A549 (cell line): ENCODE results near the gene AMN. TPM values are rescaled to one million over a fixed set of nuclear protein-coding genes. Genes with fewer than 3 reads are reported as not detected.
A peak's percentile ranks its signal among the peaks of the same experiment; 100 is the strongest.

ENCODE experiments used
- ATAC-seq, 2 experiments: fragments of 200-7000 bp in 1 of 2; fragments of >200 bp in 1 of 2; cut with Nextera tagmentation in 1 of 2; cut with Tn5 transposase in 1 of 2; 3 replicates each; pipeline versions ENCODE4 v1.8.0 to v1.9.1; 2018 to 2020; ENCODE audit warnings: mild to moderate bottlenecking in 1 of 2, moderate library complexity in 1 of 2
- CTCF ChIA-PET: fragments of 300-600 bp; sonication (Branson Sonifier 250); formaldehyde crosslinking; extraction: SDS; loops from one replicate; lab custom pipeline; 2021; ENCODE audit warnings: antibody characterized with exemption, inconsistent platforms; lab: Yijun Ruan, JAX
- POLR2A ChIA-PET: fragments of 350-600 bp; formaldehyde crosslinking; extraction: SDS; loops from one replicate; lab custom pipeline; 2021; ENCODE audit warnings: antibody characterized with exemption, inconsistent platforms; lab: Yijun Ruan, JAX
- DNase-seq, 2 experiments: peaks; one replicate each; pipeline versions ENCODE4 v3.0.0 to v3.0.0-alpha.2; 2011 to 2016; ENCODE audit warnings: low read depth in 1 of 2, low spot score in 1 of 2
- FAIRE-seq: peaks from 2 replicates; lab custom pipeline; 2011; peaks lifted over from hg19 to GRCh38; lab: Jason Lieb, UNC
- H3K27ac ChIP-seq, 2 experiments: fragments of >200 bp; sonication (Bioruptor Twin); formaldehyde crosslinking; 3 replicates each; pipeline ENCODE4 v1.5.1; 2016 to 2017
- H3K4me1 ChIP-seq: fragments of >200 bp; sonication (Bioruptor Twin); formaldehyde crosslinking; 3 replicates; pipeline ENCODE4 v1.6.1; 2016
- H3K4me2 ChIP-seq: fragments of >200 bp; sonication (Bioruptor Twin); formaldehyde crosslinking; 3 replicates; pipeline ENCODE4 v1.6.1; 2016
- H3K4me3 ChIP-seq: fragments of >200 bp; sonication (Bioruptor Twin); formaldehyde crosslinking; 3 replicates; pipeline ENCODE4 v1.5.1; 2016
- H3K9me3 ChIP-seq: fragments of >200 bp; sonication (Bioruptor Twin); formaldehyde crosslinking; 3 replicates; pipeline ENCODE4 v1.6.1; 2016
- BHLHE40 ChIP-seq: IDR thresholded peaks from 2 replicates; pipeline ENCODE4 v1.6.1; 2012; ENCODE audit warnings: low read depth, low read length, inconsistent platforms
- CBX2 ChIP-seq: fragments of 200-600 bp; sonication (generic); IDR thresholded peaks from 2 replicates; pipeline ENCODE4 v1.6.1; 2016; ENCODE audit warnings: low read depth, mild to moderate bottlenecking, borderline replicate concordance
- CBX8 ChIP-seq: fragments of 200-600 bp; sonication (generic); IDR thresholded peaks from 2 replicates; pipeline ENCODE4 v1.6.1; 2016
- CHD2 ChIP-seq: fragments of 150-350 bp; IDR thresholded peaks from 2 replicates; pipeline ENCODE4 v1.6.1; 2014; ENCODE audit warnings: low read length; ENCODE audit not compliant: partially characterized antibody
- EHMT2 ChIP-seq: fragments of 200-600 bp; sonication (generic); IDR thresholded peaks from 2 replicates; pipeline ENCODE4 v1.6.1; 2016; ENCODE audit warnings: antibody characterized with exemption, low read depth, mild to moderate bottlenecking, moderate library complexity
- ESRRA ChIP-seq: fragments of 150-350 bp; IDR thresholded peaks from 2 replicates; pipeline ENCODE4 v1.6.1; 2014; ENCODE audit warnings: mild to moderate bottlenecking, low read length, borderline replicate concordance
- FOSB ChIP-seq: fragments of 250-450 bp; sonication (Bioruptor Pico); IDR thresholded peaks from 2 replicates; pipeline ENCODE4 v1.5.0; 2020; ENCODE audit warnings: mild to moderate bottlenecking, moderate library complexity
- FOSL2 ChIP-seq, 2 experiments: fragments of 450-650 bp in 1 of 2; fragments of >200 bp in 1 of 2; sonication (Bioruptor Twin) in 1 of 2; formaldehyde crosslinking; IDR thresholded peaks; 2 replicates each; pipeline versions ENCODE4 v1.5.0 to v1.6.1; 2016 to 2020; ENCODE audit warnings: mild to moderate bottlenecking in 1 of 2, moderate library complexity in 1 of 2
- FOXS1 ChIP-seq: fragments of 250-450 bp; sonication (Bioruptor Pico); IDR thresholded peaks from 2 replicates; pipeline ENCODE4 v1.5.0; 2020; ENCODE audit warnings: mild to moderate bottlenecking, moderate library complexity
- HDAC2 ChIP-seq: fragments of 200-600 bp; sonication (generic); IDR thresholded peaks from 2 replicates; pipeline ENCODE4 v1.6.1; 2016
- HEYL ChIP-seq: fragments of 250-450 bp; sonication (Bioruptor Pico); IDR thresholded peaks from 2 replicates; pipeline ENCODE4 v1.8.0; 2021; ENCODE audit warnings: mild to moderate bottlenecking, moderate library complexity
- JUN ChIP-seq, 2 experiments: fragments of >200 bp; sonication (Bioruptor Twin); formaldehyde crosslinking; IDR thresholded peaks; 2 replicates in 1 of 2; 3 replicates in 1 of 2; pipeline ENCODE4 v1.6.1; 2016 to 2017
- KDM1A ChIP-seq: fragments of 200-600 bp; sonication (generic); IDR thresholded peaks from 2 replicates; pipeline ENCODE4 v1.6.1; 2016; ENCODE audit warnings: low read depth, mild to moderate bottlenecking
- KDM5A ChIP-seq: fragments of 200-600 bp; sonication (generic); IDR thresholded peaks from 2 replicates; pipeline ENCODE4 v1.6.1; 2016; ENCODE audit warnings: antibody characterized with exemption, mild to moderate bottlenecking
- MAZ ChIP-seq: fragments of 150-350 bp; IDR thresholded peaks from 2 replicates; pipeline ENCODE4 v1.6.1; 2014; ENCODE audit warnings: antibody characterized with exemption, low read depth, low read length, borderline replicate concordance
- MYC ChIP-seq: IDR thresholded peaks from 2 replicates; pipeline ENCODE4 v1.6.1; 2012; ENCODE audit warnings: mild to moderate bottlenecking, inconsistent platforms, low read length, improper control_type of control experiment, borderline replicate concordance
- NR3C1 ChIP-seq: fragments of >200 bp; sonication (Bioruptor Twin); formaldehyde crosslinking; IDR thresholded peaks from 3 replicates; pipeline ENCODE4 v1.6.1; 2017
- PHF8 ChIP-seq: fragments of 200-600 bp; sonication (generic); IDR thresholded peaks from 2 replicates; pipeline ENCODE4 v1.6.1; 2016; ENCODE audit warnings: low read depth, mild to moderate bottlenecking, antibody characterized with exemption, moderate library complexity, borderline replicate concordance
- POLR2AphosphoS2 ChIP-seq: conservative IDR thresholded peaks from 2 replicates; pipeline ENCODE4 v1.6.1; 2012; ENCODE audit warnings: low read length, improper control_type of control experiment, inconsistent platforms
- RAD21 ChIP-seq, 2 experiments: fragments of >200 bp in 1 of 2; sonication (Bioruptor Twin) in 1 of 2; formaldehyde crosslinking in 1 of 2; IDR thresholded peaks in 1 of 2; conservative IDR thresholded peaks in 1 of 2; 2 replicates in 1 of 2; 3 replicates in 1 of 2; pipeline ENCODE4 v1.6.1; 2012 to 2018; ENCODE audit warnings: inconsistent platforms in 1 of 2
- RCOR1 ChIP-seq: fragments of 150-350 bp; IDR thresholded peaks from 2 replicates; pipeline ENCODE4 v1.6.1; 2014; ENCODE audit warnings: antibody characterized with exemption, low read length, low read depth
- RFX5 ChIP-seq: fragments of 450-650 bp; IDR thresholded peaks from 2 replicates; pipeline ENCODE4 v1.7.1; 2014; ENCODE audit warnings: antibody characterized with exemption, mild to moderate bottlenecking, moderate library complexity
- SREBF2 ChIP-seq: fragments of 450-650 bp; IDR thresholded peaks from 2 replicates; pipeline ENCODE4 v1.6.1; 2014; ENCODE audit warnings: mild to moderate bottlenecking, moderate library complexity
- TFCP2L1 ChIP-seq: fragments of 250-450 bp; sonication (Bioruptor Pico); IDR thresholded peaks from 2 replicates; pipeline ENCODE4 v1.5.0; 2021; ENCODE audit warnings: mild to moderate bottlenecking
- TP53 ChIP-seq: fragments of 250-450 bp; sonication (Bioruptor Pico); IDR thresholded peaks from 2 replicates; pipeline ENCODE4 v1.5.0; 2021; ENCODE audit warnings: mild to moderate bottlenecking, moderate library complexity
- ZC3H11A ChIP-seq: fragments of 450-650 bp; IDR thresholded peaks from 2 replicates; pipeline ENCODE4 v1.6.1; 2014; ENCODE audit warnings: antibody characterized with exemption, mild to moderate bottlenecking
- WGBS: methylation state at CpG from one replicate; pipeline ENCODE4 v1.1.6; 2017; ENCODE audit errors: missing lambda C conversion rate; 5-methylcytosine and 5-hydroxymethylcytosine counted together
- polyA plus RNA-seq, 4 experiments: library from polyadenylated mRNA; depleted of rRNA in 3 of 4; stranded (reverse); fragments of >200 nt; fragmentation: RNase III in 1 of 4; extraction: RNeasy Plus Mini Kit Qiagen cat#74134 plus additional on column Dnase treatment in 1 of 4; gene quantifications; 2 replicates in 3 of 4; 3 replicates in 1 of 4; pipeline ENCODE4 v1.2.3, GENCODE V29; 2011 to 2017
- TF ChIP-seq, protein P1 (sequence below): fragments of >200 bp; sonication (Bioruptor Twin); formaldehyde crosslinking; IDR thresholded peaks from 3 replicates; pipeline ENCODE4 v1.6.1; 2016
- TF ChIP-seq, protein P2 (sequence below): IDR thresholded peaks from 2 replicates; pipeline ENCODE4 v1.6.1; 2012; ENCODE audit warnings: low read depth, borderline replicate concordance
- TF ChIP-seq, protein P3 (sequence below): IDR thresholded peaks from 2 replicates; pipeline ENCODE4 v1.6.1; 2012
- TF ChIP-seq, protein P4 (sequence below): fragments of 250-450 bp; sonication (Bioruptor Pico); IDR thresholded peaks from 2 replicates; pipeline ENCODE4 v1.5.0; 2020; ENCODE audit warnings: low read depth, mild to moderate bottlenecking, moderate library complexity
- TF ChIP-seq, protein P5 (sequence below): IDR thresholded peaks from 2 replicates; pipeline ENCODE4 v1.6.1; 2012

AMN gene
- polyA plus RNA-seq, 2 of the 4 experiments (the other 2 are of a cell fraction): 0.25 to 0.58 TPM

DNA sequence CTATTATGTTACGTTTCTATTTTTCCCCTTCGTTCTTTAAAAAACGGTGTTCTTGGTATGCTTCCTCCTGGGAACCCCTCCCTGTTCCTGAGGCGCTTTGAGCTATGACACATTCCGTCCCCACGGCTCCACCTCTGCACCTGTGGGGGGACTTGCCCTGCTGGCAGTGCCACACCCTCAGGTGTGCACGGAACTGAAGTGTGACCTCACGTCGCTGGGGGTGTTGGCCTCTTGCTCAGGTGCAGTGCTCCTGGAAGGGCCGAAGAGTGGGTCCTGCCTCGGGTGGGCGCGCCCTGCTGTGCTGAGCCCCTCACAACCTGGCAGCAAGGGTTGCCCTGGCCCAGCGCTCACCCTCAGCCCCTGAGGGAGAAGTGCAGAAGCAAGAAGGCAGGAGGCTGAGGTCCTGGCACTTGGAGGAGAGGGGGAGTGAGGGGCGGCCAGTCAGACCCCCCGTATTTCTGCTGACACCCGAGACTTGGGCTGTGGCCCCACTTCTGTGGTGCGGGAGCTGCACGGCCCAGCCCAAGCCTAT lies 4.9 kb downstream of the AMN start:
- no peak for DNase-seq
- no peak overlapping the region for H3K4me2 ChIP-seq
- H3K9me3 ChIP-seq: no peaks in the 10 kb centered on the region
- H3K4me1 ChIP-seq: peaks cover 8% of the 10 kb centered on the region
- TF ChIP-seq, protein P1, sequence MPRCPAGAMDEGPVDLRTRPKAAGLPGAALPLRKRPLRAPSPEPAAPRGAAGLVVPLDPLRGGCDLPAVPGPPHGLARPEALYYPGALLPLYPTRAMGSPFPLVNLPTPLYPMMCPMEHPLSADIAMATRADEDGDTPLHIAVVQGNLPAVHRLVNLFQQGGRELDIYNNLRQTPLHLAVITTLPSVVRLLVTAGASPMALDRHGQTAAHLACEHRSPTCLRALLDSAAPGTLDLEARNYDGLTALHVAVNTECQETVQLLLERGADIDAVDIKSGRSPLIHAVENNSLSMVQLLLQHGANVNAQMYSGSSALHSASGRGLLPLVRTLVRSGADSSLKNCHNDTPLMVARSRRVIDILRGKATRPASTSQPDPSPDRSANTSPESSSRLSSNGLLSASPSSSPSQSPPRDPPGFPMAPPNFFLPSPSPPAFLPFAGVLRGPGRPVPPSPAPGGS: no peak
- no peak for TF ChIP-seq BHLHE40
- TF ChIP-seq CBX8: no peak
- no peak for TF ChIP-seq NR3C1
- no peak for TF ChIP-seq SREBF2
- no peak for TF ChIP-seq HDAC2
- TF ChIP-seq, protein P2, sequence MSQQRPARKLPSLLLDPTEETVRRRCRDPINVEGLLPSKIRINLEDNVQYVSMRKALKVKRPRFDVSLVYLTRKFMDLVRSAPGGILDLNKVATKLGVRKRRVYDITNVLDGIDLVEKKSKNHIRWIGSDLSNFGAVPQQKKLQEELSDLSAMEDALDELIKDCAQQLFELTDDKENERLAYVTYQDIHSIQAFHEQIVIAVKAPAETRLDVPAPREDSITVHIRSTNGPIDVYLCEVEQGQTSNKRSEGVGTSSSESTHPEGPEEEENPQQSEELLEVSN: no peak
- no peak for TF ChIP-seq TP53 (CRISPR knock-in tag)
- no peak for TF ChIP-seq MYC
- TF ChIP-seq EHMT2: no peak
- no peak for TF ChIP-seq JUN (IDR thresholded peaks at IDR 0.05)
- no peak for TF ChIP-seq KDM5A
- TF ChIP-seq ESRRA: no peak
- no peak for TF ChIP-seq FOXS1 (CRISPR knock-in tag)
- TF ChIP-seq HEYL: no peak
- ChIA-PET POLR2A (no interaction called here), CTCF (interaction anchor here (1.0 kb wide), 1 partner anchor 29 kb away, joined by 3 read pairs; no protein-coding TSS in a partner anchor)
- ATAC-seq: no peak
- no peak for FAIRE-seq
- no peak overlapping the region for H3K4me3 ChIP-seq
- no peak overlapping the region for H3K27ac ChIP-seq
- 79% methylated on average over 9 of the region's 19 CpGs for WGBS

DNA sequence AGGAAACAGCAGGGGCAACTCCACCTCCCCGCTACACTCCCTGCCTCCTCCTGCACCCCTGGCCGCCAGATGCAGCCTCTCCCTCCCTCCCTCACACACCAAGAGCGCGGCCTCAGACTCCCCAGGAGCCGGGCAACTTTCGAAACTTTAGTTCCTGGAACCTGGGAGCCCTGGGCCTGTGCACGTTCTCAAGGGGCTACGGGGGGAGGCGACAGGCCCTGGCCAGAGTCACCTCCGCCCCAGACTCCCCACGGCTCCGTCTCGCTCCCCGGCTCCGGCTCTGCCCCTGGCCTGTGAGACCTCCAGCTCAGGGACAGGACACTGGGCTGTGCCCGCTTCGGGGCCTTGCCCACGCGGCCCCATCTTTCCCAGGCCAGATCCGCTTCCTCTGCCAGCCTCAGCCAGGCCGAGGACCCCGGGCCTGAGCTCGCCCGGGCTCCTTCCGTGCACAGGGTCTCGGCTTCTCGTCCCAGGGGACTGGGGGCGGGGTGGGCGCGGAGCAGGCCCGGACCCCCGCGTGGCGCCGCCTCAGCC lies 5.5 kb downstream of the AMN start:
- DNase-seq (no peak), FAIRE-seq (no peak), ATAC-seq (peak in 1 of 2 experiments; percentile 3; a peak in 2 of 6 replicates)
- WGBS: 85% methylated on average over 26 of the region's 35 CpGs
- ChIA-PET POLR2A (no interaction called here), CTCF (no interaction called here)
- Histone ChIP-seq H3K4me2 (no peak overlapping the region), H3K9me3 (no peaks in the 10 kb centered on the region), H3K4me3 (no peak overlapping the region), H3K27ac (no peak overlapping the region), H3K4me1 (peaks cover 3% of the 10 kb centered on the region; the same call in 2 of the 3 replicates)
- TF ChIP-seq RFX5 (no peak), CHD2 (no peak), FOSB (CRISPR knock-in tag) (no peak), POLR2AphosphoS2 (no peak), MYC (no peak), RAD21 (conservative IDR thresholded peaks at IDR 0.05 in 1 of 2, IDR thresholded peaks at IDR 0.05 in 1 of 2) (no peak), FOSL2 (IDR thresholded peaks at IDR 0.05) (no peak), FOSL2 (CRISPR knock-in tag; IDR thresholded peaks at IDR 0.05) (no peak), CBX2 (no peak), RCOR1 (no peak), KDM1A (no peak), BHLHE40 (no peak), PHF8 (no peak), NR3C1 (no peak), TFCP2L1 (CRISPR knock-in tag) (no peak), ZC3H11A (no peak), MAZ (no peak)
- TF ChIP-seq, protein P3, sequence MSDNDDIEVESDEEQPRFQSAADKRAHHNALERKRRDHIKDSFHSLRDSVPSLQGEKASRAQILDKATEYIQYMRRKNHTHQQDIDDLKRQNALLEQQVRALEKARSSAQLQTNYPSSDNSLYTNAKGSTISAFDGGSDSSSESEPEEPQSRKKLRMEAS: no peak
- TF ChIP-seq, protein P4, sequence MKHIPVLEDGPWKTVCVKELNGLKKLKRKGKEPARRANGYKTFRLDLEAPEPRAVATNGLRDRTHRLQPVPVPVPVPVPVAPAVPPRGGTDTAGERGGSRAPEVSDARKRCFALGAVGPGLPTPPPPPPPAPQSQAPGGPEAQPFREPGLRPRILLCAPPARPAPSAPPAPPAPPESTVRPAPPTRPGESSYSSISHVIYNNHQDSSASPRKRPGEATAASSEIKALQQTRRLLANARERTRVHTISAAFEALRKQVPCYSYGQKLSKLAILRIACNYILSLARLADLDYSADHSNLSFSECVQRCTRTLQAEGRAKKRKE (CRISPR knock-in tag): no peak
- TF ChIP-seq, protein P5, sequence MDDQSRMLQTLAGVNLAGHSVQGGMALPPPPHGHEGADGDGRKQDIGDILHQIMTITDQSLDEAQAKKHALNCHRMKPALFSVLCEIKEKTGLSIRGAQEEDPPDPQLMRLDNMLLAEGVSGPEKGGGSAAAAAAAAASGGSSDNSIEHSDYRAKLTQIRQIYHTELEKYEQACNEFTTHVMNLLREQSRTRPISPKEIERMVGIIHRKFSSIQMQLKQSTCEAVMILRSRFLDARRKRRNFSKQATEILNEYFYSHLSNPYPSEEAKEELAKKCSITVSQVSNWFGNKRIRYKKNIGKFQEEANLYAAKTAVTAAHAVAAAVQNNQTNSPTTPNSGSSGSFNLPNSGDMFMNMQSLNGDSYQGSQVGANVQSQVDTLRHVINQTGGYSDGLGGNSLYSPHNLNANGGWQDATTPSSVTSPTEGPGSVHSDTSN: no peak
